HUES48 (cell line): Measurements from ENCODE around the gene ATRNL1.

Experiments used
- H3K27ac ChIP-seq: one replicate; pipeline ENCODE4 v1.7.0; 2013; ENCODE audit warnings: low read depth, low read length, inconsistent platforms
- H3K27me3 ChIP-seq: 2 replicates; pipeline ENCODE4 v1.6.1; 2013; ENCODE audit warnings: mild to moderate bottlenecking, low read length; ENCODE audit not compliant: control insufficient read depth, insufficient read depth
- H3K36me3 ChIP-seq: 2 replicates; pipeline ENCODE4 v1.6.1; 2013; ENCODE audit warnings: low read length; ENCODE audit not compliant: control insufficient read depth, insufficient read depth
- H3K4me1 ChIP-seq: 2 replicates; pipeline ENCODE4 v1.6.1; 2013; ENCODE audit warnings: mild to moderate bottlenecking, low read length; ENCODE audit not compliant: control insufficient read depth, insufficient read depth
- H3K4me3 ChIP-seq: 2 replicates; pipeline ENCODE4 v1.5.1; 2013; ENCODE audit warnings: mild to moderate bottlenecking, low read depth, low read length
- H3K9ac ChIP-seq: 2 replicates; pipeline ENCODE4 v1.6.1; 2013; ENCODE audit warnings: mild to moderate bottlenecking, low read depth, low read length, moderate library complexity
- H3K9me3 ChIP-seq: 2 replicates; pipeline ENCODE4 v1.6.1; 2013; ENCODE audit warnings: low read length; ENCODE audit not compliant: control insufficient read depth, insufficient read depth

Gene ATRNL1

GRCh38 chr10:115665549-115665948 lies 572.4 kb downstream of the ATRNL1 start:
- H3K36me3 ChIP-seq, result no peaks in the 10 kb centered on the region
- H3K4me1 ChIP-seq, result no peaks in the 10 kb centered on the region
- no peaks in the 10 kb centered on the region for H3K27me3 ChIP-seq
- H3K9ac ChIP-seq, result no peak overlapping the region
- no peaks in the 10 kb centered on the region for H3K9me3 ChIP-seq
- no peak overlapping the region for H3K27ac ChIP-seq
- no peak overlapping the region for H3K4me3 ChIP-seq

- H3K36me3 ChIP-seq, result no peaks in the 10 kb centered on the region
- no peak overlapping the region for H3K4me3 ChIP-seq
- no peaks in the 10 kb centered on the region for H3K9me3 ChIP-seq
- no peaks in the 10 kb centered on the region for H3K4me1 ChIP-seq
- H3K27me3 ChIP-seq, result no peaks in the 10 kb centered on the region
- no peak overlapping the region for H3K27ac ChIP-seq
- no peak overlapping the region for H3K9ac ChIP-seq
Observed at GRCh38 chr10:115674496-115674895, 581.3 kb downstream of the ATRNL1 start.

DNA sequence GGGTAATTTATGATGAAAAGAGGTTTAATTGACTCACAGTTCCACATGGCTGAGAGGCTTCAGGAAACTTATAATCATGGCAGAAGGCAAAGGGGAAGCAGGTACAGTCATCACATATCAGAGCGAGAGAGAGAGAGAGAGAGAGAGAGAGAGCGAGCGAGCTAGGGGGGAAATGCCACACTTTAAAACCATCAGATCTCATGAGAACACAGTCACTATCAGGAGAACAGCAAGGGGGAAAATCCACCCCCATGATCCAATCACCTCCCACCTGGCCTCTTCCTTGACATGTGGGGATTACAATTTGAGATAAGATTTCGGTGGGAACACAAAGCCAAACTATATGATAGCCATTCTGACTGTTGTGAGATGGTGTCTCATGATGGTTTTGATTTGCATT lies 603.6 kb downstream of the ATRNL1 start:
- H3K4me1 ChIP-seq, result no peaks in the 10 kb centered on the region
- no peaks in the 10 kb centered on the region for H3K36me3 ChIP-seq
- no peak overlapping the region for H3K9ac ChIP-seq
- no peak overlapping the region for H3K4me3 ChIP-seq
- H3K9me3 ChIP-seq, result no peaks in the 10 kb centered on the region
- H3K27me3 ChIP-seq, result no peaks in the 10 kb centered on the region
- no peak overlapping the region for H3K27ac ChIP-seq

DNA sequence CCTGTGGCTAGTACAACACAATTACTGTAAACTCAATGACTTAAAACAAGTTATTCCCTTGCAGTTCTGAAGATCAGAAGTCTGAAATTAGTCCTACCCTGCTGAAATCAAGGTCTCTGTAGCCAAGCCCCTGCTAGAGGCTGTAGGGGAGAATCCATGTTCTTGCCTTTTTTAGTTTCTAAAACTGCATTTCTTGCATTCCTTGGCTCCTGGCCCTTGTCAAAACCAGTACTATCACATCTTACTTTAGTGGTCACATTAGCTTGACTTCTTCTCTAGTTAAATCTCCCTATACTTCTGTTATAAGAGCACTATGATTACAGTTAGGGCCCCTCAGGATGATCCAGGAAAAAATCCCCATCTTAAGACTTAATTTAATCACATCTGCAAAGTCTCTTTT lies 612.9 kb downstream of the ATRNL1 start:
- no peaks in the 10 kb centered on the region for H3K36me3 ChIP-seq
- H3K4me3 ChIP-seq, result no peak overlapping the region
- no peaks in the 10 kb centered on the region for H3K4me1 ChIP-seq
- no peaks in the 10 kb centered on the region for H3K9me3 ChIP-seq
- H3K27me3 ChIP-seq, result no peaks in the 10 kb centered on the region
- H3K27ac ChIP-seq, result no peak overlapping the region
- no peak overlapping the region for H3K9ac ChIP-seq

DNA sequence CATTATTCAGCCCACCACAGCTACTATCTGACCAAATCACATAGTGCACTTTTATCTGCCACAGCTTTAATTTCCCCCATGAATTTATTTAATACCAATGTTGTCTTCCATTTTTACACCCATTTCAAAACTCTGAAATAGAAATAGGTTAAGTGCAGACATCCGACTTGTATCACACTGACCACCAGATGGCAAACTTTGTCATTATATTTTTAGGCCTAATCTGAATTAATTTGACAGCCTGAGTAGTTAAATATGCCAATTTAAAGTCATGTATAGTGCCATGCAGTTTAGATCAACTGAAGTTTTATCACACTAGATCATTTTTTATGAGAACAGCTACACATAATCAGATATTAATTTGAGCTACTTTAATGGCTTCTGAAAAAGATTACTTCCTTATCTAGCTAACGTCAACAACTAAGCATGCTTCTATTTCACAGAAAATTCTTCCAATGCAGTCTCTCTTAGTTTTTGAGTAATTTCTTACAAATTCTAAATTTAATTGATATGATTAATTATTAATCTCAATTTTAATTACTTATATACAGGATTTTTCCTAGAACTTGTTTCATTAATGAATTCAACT lies 613.4 kb downstream of the ATRNL1 start:
- H3K4me1 ChIP-seq, result no peaks in the 10 kb centered on the region
- H3K27ac ChIP-seq, result no peak overlapping the region
- no peaks in the 10 kb centered on the region for H3K9me3 ChIP-seq
- H3K4me3 ChIP-seq, result no peak overlapping the region
- no peaks in the 10 kb centered on the region for H3K27me3 ChIP-seq
- no peaks in the 10 kb centered on the region for H3K36me3 ChIP-seq
- no peak overlapping the region for H3K9ac ChIP-seq

DNA sequence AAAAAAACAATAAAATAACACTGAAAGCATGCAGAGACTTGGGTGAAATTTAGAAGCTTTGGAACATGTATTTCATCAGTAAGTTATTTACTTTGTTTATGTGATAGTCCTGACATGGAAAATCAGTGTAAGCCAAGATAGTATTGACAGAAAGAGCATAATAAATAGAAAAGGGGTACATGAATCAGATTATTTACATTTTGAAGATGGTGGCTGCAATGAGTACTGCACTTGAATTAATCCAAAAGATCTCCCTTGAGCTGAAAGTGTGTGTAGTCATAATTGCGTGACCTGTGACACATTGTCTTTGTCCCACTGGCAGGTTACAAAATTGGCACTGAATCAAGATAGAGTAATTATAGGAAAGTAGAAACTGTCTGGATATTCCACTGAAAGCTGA lies 617.0 kb downstream of the ATRNL1 start:
- H3K27ac ChIP-seq, result no peak overlapping the region
- H3K27me3 ChIP-seq, result no peaks in the 10 kb centered on the region
- H3K4me3 ChIP-seq, result no peak overlapping the region
- H3K9ac ChIP-seq, result no peak overlapping the region
- no peaks in the 10 kb centered on the region for H3K4me1 ChIP-seq
- no peaks in the 10 kb centered on the region for H3K9me3 ChIP-seq
- H3K36me3 ChIP-seq, result no peaks in the 10 kb centered on the region

DNA sequence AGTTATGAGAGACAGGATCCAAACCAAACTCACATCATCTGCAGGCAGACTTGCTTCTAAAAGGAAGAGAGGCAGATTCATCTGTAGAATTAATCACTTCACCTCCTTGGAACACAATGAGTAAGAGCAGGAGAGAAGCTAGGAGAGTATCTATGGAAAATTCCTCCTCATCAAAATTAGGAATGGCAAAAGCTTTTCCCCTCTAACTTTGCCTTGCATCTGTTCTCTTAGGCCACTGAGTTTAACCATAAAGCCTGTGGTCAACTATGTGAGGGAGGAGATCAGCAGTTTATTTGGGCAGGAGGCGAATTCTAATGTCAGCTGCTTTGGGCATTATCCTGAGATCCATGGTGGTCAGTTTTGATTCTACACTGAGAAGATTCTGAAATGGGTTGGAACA lies 618.1 kb downstream of the ATRNL1 start:
- Histone ChIP-seq H3K4me1 (no peaks in the 10 kb centered on the region), H3K27me3 (no peaks in the 10 kb centered on the region), H3K36me3 (no peaks in the 10 kb centered on the region), H3K4me3 (no peak overlapping the region), H3K9ac (no peak overlapping the region), H3K9me3 (no peaks in the 10 kb centered on the region), H3K27ac (no peak overlapping the region)

- H3K9ac ChIP-seq, result no peak overlapping the region
- no peaks in the 10 kb centered on the region for H3K27me3 ChIP-seq
- no peaks in the 10 kb centered on the region for H3K4me1 ChIP-seq
- H3K4me3 ChIP-seq, result no peak overlapping the region
- H3K9me3 ChIP-seq, result no peaks in the 10 kb centered on the region
- H3K36me3 ChIP-seq, result no peaks in the 10 kb centered on the region
- H3K27ac ChIP-seq, result no peak overlapping the region
Observed at GRCh38 chr10:115720121-115720520, 627.0 kb downstream of the ATRNL1 start.

- Histone ChIP-seq H3K4me3 (no peak overlapping the region), H3K9me3 (no peaks in the 10 kb centered on the region), H3K36me3 (no peaks in the 10 kb centered on the region), H3K9ac (no peak overlapping the region), H3K4me1 (peaks cover 14% of the 10 kb centered on the region; the same call in 1 of the 2 replicates), H3K27ac (no peak overlapping the region), H3K27me3 (no peaks in the 10 kb centered on the region)
Observed at GRCh38 chr10:115727129-115727528, 634.0 kb downstream of the ATRNL1 start.

GRCh38 chr10:115744089-115744488 lies 650.9 kb downstream of the ATRNL1 start:
- H3K36me3 ChIP-seq, result no peaks in the 10 kb centered on the region
- H3K27ac ChIP-seq, result no peak overlapping the region
- no peaks in the 10 kb centered on the region for H3K4me1 ChIP-seq
- H3K9ac ChIP-seq, result no peak overlapping the region
- H3K27me3 ChIP-seq, result no peaks in the 10 kb centered on the region
- H3K9me3 ChIP-seq, result no peaks in the 10 kb centered on the region
- no peak overlapping the region for H3K4me3 ChIP-seq

DNA sequence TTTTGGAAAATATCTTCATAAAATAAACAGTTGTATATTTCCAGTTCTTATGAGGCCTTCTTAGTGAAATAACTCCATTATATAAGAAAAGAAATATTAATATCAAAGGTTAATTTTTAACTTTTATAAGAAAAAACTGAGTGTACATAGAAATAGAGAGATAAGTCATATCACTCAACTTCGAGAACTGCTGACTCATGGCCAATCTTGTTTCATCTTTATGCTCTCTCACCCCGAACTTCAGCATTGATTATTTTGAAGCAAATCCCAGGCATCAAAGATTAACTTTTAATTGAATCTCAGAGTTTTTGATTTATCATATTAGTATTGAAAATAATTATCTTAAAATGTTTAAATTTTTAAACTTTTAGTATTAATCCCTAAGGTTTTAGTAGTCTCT lies 652.8 kb downstream of the ATRNL1 start:
- no peaks in the 10 kb centered on the region for H3K4me1 ChIP-seq
- H3K9me3 ChIP-seq, result no peaks in the 10 kb centered on the region
- H3K36me3 ChIP-seq, result no peaks in the 10 kb centered on the region
- no peaks in the 10 kb centered on the region for H3K27me3 ChIP-seq
- no peak overlapping the region for H3K9ac ChIP-seq
- H3K27ac ChIP-seq, result no peak overlapping the region
- H3K4me3 ChIP-seq, result no peak overlapping the region

DNA sequence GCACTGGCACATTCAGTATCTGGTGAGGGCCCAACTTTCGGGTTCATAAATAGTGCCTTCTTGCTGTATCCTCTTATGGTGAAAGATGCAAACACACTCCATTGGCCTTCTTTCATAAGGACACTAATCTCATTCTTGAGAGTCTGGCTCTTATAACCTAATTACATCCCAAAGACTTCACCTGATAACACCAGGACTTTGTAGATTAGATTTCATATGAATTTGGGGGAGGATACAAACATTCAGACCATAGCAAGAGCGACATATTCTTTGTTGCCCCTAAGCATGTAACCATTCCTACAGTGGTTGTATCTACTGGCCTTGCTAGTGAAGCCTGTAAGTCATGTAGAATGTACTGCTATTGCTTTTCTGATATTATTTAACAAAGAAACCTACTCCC lies 654.6 kb downstream of the ATRNL1 start:
- Histone ChIP-seq H3K36me3 (no peaks in the 10 kb centered on the region), H3K4me1 (no peaks in the 10 kb centered on the region), H3K27ac (no peak overlapping the region), H3K9ac (no peak overlapping the region), H3K9me3 (no peaks in the 10 kb centered on the region), H3K27me3 (no peaks in the 10 kb centered on the region), H3K4me3 (no peak overlapping the region)
